ENCODE data around the gene METTL18. TPM values are rescaled to one million over a fixed set of nuclear protein-coding genes. Genes with fewer than 3 reads are reported as not detected.
A peak's percentile ranks its signal among the peaks of the same experiment; 100 is the strongest.
"Not testable (repeated sequence)": the region's sequence is repeated elsewhere in the genome, so short reads cannot be mapped to it uniquely, and the experiment has no call there.

Gene METTL18
- total RNA-seq, 2 experiments from 2014 or later: 10.8 to 10.9 TPM

GRCh38 chr1:169811418-169812035, 16.8 kb upstream of the METTL18 start:
- peaks cover 19% of the 10 kb centered on the region for H3K36me3 Mint-ChIP-seq
- H3K4me1 Mint-ChIP-seq (ENCODE audit: low read depth); DNase-seq; intact Hi-C loops (cut with micrococcal nuclease); H3K4me3 Mint-ChIP-seq; H3K27me3 Mint-ChIP-seq; POLR2A ChIA-PET; H3K9me3 Mint-ChIP-seq; H3K27ac Mint-ChIP-seq: not testable (repeated sequence)
- CTCF ChIA-PET: interaction anchor here (2.4 kb wide), 1 partner anchor 225 kb away, joined by 18 read pairs; the partner anchor contains the start of gene F5

- no peaks in the 10 kb centered on the region for H3K4me1 Mint-ChIP-seq (ENCODE audit: low read depth)
- H3K27ac Mint-ChIP-seq: no peak overlapping the region
- CTCF ChIA-PET: interaction anchor here (0.6 to 3.8 kb wide), 19 partner anchors 8 to 318 kb away, joined by 3 to 36 read pairs (median 3); partner anchors contain the start of gene F5
Measured at GRCh38 chr1:169809370-169810095, 14.8 kb upstream of the METTL18 start.

GRCh38 chr1:169804941-169805340, 10.2 kb upstream of the METTL18 start:
- CTCF ChIA-PET: no interaction called here
- POLR2A ChIA-PET: no interaction called here
- Mint-ChIP-seq H3K4me3 (no peak overlapping the region), H3K36me3 (peaks cover 27% of the 10 kb centered on the region), H3K27ac (no peak overlapping the region), H3K9me3 (no peaks in the 10 kb centered on the region), H3K27me3 (no peaks in the 10 kb centered on the region), H3K4me1 (ENCODE audit: low read depth) (no peaks in the 10 kb centered on the region)
- DNase-seq: no peak
- intact Hi-C loops (cut with micrococcal nuclease): no loop called here

More at GRCh38 chr1:169809370-169810095, 14.8 kb upstream of the METTL18 start:
- no peaks in the 10 kb centered on the region for H3K9me3 Mint-ChIP-seq
- DNase-seq: no peak
- H3K4me3 Mint-ChIP-seq: no peak overlapping the region
- H3K27me3 Mint-ChIP-seq: no peaks in the 10 kb centered on the region
- H3K36me3 Mint-ChIP-seq: peaks cover 15% of the 10 kb centered on the region
- POLR2A ChIA-PET: interaction anchor here (1.6 kb wide), 1 partner anchor 223 kb away, joined by 6 read pairs; the partner anchor contains the start of gene F5
- intact Hi-C loops (cut with micrococcal nuclease): loop anchor here (1.0 kb wide), 1 partner anchor 259 kb away; no protein-coding TSS in a partner anchor

- Mint-ChIP-seq H3K4me3 (no peak overlapping the region), H3K27ac (no peak overlapping the region), H3K27me3 (no peaks in the 10 kb centered on the region), H3K9me3 (no peaks in the 10 kb centered on the region), H3K4me1 (ENCODE audit: low read depth) (peaks cover under 1% of the 10 kb centered on the region), H3K36me3 (peaks cover 33% of the 10 kb centered on the region)
- DNase-seq: no peak
- intact Hi-C loops (cut with micrococcal nuclease): no loop called here
- POLR2A ChIA-PET: no interaction called here
- CTCF ChIA-PET: no interaction called here
Measured at GRCh38 chr1:169802888-169803287, 8.2 kb upstream of the METTL18 start.

GRCh38 chr1:169797281-169797680, 2.6 kb upstream of the METTL18 start:
- ChIA-PET POLR2A (no interaction called here), CTCF (interaction anchor here (0.7 kb wide), 1 partner anchor 196 kb away, joined by 3 read pairs; no protein-coding TSS in a partner anchor)
- H3K4me3 Mint-ChIP-seq: no peak overlapping the region
- peaks cover 33% of the 10 kb centered on the region for H3K4me1 Mint-ChIP-seq (ENCODE audit: low read depth)
- intact Hi-C loops (cut with micrococcal nuclease): loop anchor here (5.0 to 10.0 kb wide), 3 partner anchors 210 to 1948 kb away; partner anchors contain the start of genes ATP1B1, F5 and VAMP4
- DNase-seq: no peak
- no peaks in the 10 kb centered on the region for H3K27me3 Mint-ChIP-seq
- peaks cover 38% of the 10 kb centered on the region for H3K36me3 Mint-ChIP-seq
- H3K9me3 Mint-ChIP-seq: no peaks in the 10 kb centered on the region
- no peak overlapping the region for H3K27ac Mint-ChIP-seq

GRCh38 chr1:169796274-169796810, 1.6 kb upstream of the METTL18 start:
- intact Hi-C loops (cut with micrococcal nuclease): loop anchor here (5.0 to 10.0 kb wide), 3 partner anchors 209 to 1948 kb away; partner anchors contain the start of genes ATP1B1, F5 and VAMP4
- peak overlapping the region; percentile 40 for H3K27ac Mint-ChIP-seq
- POLR2A ChIA-PET: interaction anchor here (0.9 kb wide), 1 partner anchor 98 kb away, joined by 3 read pairs; the partner anchor contains the start of gene SCYL3
- peaks cover 43% of the 10 kb centered on the region for H3K4me1 Mint-ChIP-seq (ENCODE audit: low read depth)
- no peak for DNase-seq
- H3K36me3 Mint-ChIP-seq: peaks cover 37% of the 10 kb centered on the region
- no peaks in the 10 kb centered on the region for H3K9me3 Mint-ChIP-seq
- CTCF ChIA-PET: interaction anchor here (2.5 kb wide), 1 partner anchor 195 kb away, joined by 11 read pairs; no protein-coding TSS in a partner anchor
- peak overlapping the region; percentile 100 for H3K4me3 Mint-ChIP-seq
- H3K27me3 Mint-ChIP-seq: no peaks in the 10 kb centered on the region

GRCh38 chr1:169795687-169796086, 980 bp upstream of the METTL18 start:
- H3K9me3 Mint-ChIP-seq: no peaks in the 10 kb centered on the region
- H3K4me1 Mint-ChIP-seq (ENCODE audit: low read depth): peaks cover 44% of the 10 kb centered on the region
- ChIA-PET CTCF (interaction anchor here (1.2 to 3.4 kb wide), 4 partner anchors 84 to 209 kb away, joined by 3 to 14 read pairs (median 10); partner anchors contain the start of genes F5 and SCYL3), POLR2A (interaction anchor here (0.7 to 1.3 kb wide), 4 partner anchors 98 to 218 kb away, joined by 3 to 4 read pairs (median 4); partner anchors contain the start of gene SCYL3)
- peak overlapping the region; percentile 99 for H3K27ac Mint-ChIP-seq
- DNase-seq: peak; percentile 18
- no peaks in the 10 kb centered on the region for H3K27me3 Mint-ChIP-seq
- H3K36me3 Mint-ChIP-seq: peaks cover 37% of the 10 kb centered on the region
- peak overlapping the region; percentile 100 for H3K4me3 Mint-ChIP-seq
- intact Hi-C loops (cut with micrococcal nuclease): loop anchor here (1.0 to 10.0 kb wide), 7 partner anchors 96 to 1949 kb away; partner anchors contain the start of genes ATP1B1, F5, KIFAP3 and NME7

GRCh38 chr1:169793730-169794129, 977 bp downstream of the METTL18 start:
- intact Hi-C loops (cut with micrococcal nuclease): loop anchor here (1.0 to 10.0 kb wide), 7 partner anchors 101 to 1951 kb away; partner anchors contain the start of genes ATP1B1 and VAMP4
- H3K27me3 Mint-ChIP-seq: no peaks in the 10 kb centered on the region
- ChIA-PET CTCF (interaction anchor here (2.0 to 3.4 kb wide), 2 partner anchors 82 to 192 kb away, joined by 9 to 14 read pairs; no protein-coding TSS in a partner anchor), POLR2A (interaction anchor here (0.7 to 1.4 kb wide), 2 partner anchors 52 to 82 kb away, joined by 3 read pairs; no protein-coding TSS in a partner anchor)
- H3K4me3 Mint-ChIP-seq: peak overlapping the region; percentile 100
- DNase-seq: no peak
- peaks cover 44% of the 10 kb centered on the region for H3K4me1 Mint-ChIP-seq (ENCODE audit: low read depth)
- H3K27ac Mint-ChIP-seq: peak overlapping the region; percentile 99
- peaks cover 29% of the 10 kb centered on the region for H3K36me3 Mint-ChIP-seq
- H3K9me3 Mint-ChIP-seq: no peaks in the 10 kb centered on the region

GRCh38 chr1:169788402-169788801, 6.3 kb downstream of the METTL18 start:
- intact Hi-C loops (cut with micrococcal nuclease): no loop called here

GRCh38 chr1:169786974-169787373, 7.7 kb downstream of the METTL18 start:
- no peak overlapping the region for H3K27ac Mint-ChIP-seq
- H3K4me3 Mint-ChIP-seq: no peak overlapping the region
- intact Hi-C loops (cut with micrococcal nuclease): no loop called here
- DNase-seq: no peak
- H3K36me3 Mint-ChIP-seq: peaks cover 3% of the 10 kb centered on the region
- ChIA-PET POLR2A (no interaction called here), CTCF (interaction anchor here (0.9 kb wide), 1 partner anchor 186 kb away, joined by 3 read pairs; no protein-coding TSS in a partner anchor)
- H3K27me3 Mint-ChIP-seq: peaks cover 13% of the 10 kb centered on the region
- peaks cover 8% of the 10 kb centered on the region for H3K4me1 Mint-ChIP-seq (ENCODE audit: low read depth)
- H3K9me3 Mint-ChIP-seq: no peaks in the 10 kb centered on the region

More at GRCh38 chr1:169788402-169788801, 6.3 kb downstream of the METTL18 start:
- peaks cover 12% of the 10 kb centered on the region for H3K36me3 Mint-ChIP-seq
- ChIA-PET CTCF (no interaction called here), POLR2A (no interaction called here)
- peaks cover 7% of the 10 kb centered on the region for H3K27me3 Mint-ChIP-seq
- no peak overlapping the region for H3K4me3 Mint-ChIP-seq
- peaks cover 20% of the 10 kb centered on the region for H3K4me1 Mint-ChIP-seq (ENCODE audit: low read depth)
- H3K27ac Mint-ChIP-seq: no peak overlapping the region
- no peaks in the 10 kb centered on the region for H3K9me3 Mint-ChIP-seq
- no peak for DNase-seq

GRCh38 chr1:169785267-169785666, 9.4 kb downstream of the METTL18 start:
- POLR2A ChIA-PET: no interaction called here
- H3K36me3 Mint-ChIP-seq: no peaks in the 10 kb centered on the region
- H3K4me3 Mint-ChIP-seq: no peak overlapping the region
- peaks cover 14% of the 10 kb centered on the region for H3K27me3 Mint-ChIP-seq
- CTCF ChIA-PET: no interaction called here
- no peak overlapping the region for H3K27ac Mint-ChIP-seq
- intact Hi-C loops (cut with micrococcal nuclease): no loop called here
- DNase-seq: no peak
- no peaks in the 10 kb centered on the region for H3K4me1 Mint-ChIP-seq (ENCODE audit: low read depth)
- no peaks in the 10 kb centered on the region for H3K9me3 Mint-ChIP-seq

Measured in activated CD4-positive, alpha-beta memory T cell treated with anti-CD3 and anti-CD28 coated beads for 36 hours (primary cell).